K562 (cell line): Measurements from ENCODE around the gene PGP. TPM values are rescaled to one million over a fixed set of nuclear protein-coding genes. Genes with fewer than 3 reads are reported as not detected.

Experiments
- BCOR ChIP-seq: fragments of 450-650 bp; IDR thresholded peaks from 2 replicates; pipeline ENCODE4 v1.6.1; 2016
- BRD9 ChIP-seq: fragments of 450-650 bp; IDR thresholded peaks from 2 replicates; pipeline ENCODE4 v1.6.1; 2018; ENCODE audit warnings: low read depth; ENCODE audit not compliant: partially characterized antibody
- CBX1 ChIP-seq: sonication (generic); IDR thresholded peaks from 2 replicates; pipeline ENCODE4 v1.6.1; 2016; ENCODE audit warnings: antibody characterized with exemption, low read depth, mild to moderate bottlenecking
- CCNT2 ChIP-seq: IDR thresholded peaks from 2 replicates; pipeline ENCODE4 v1.6.1; 2011; ENCODE audit warnings: borderline replicate concordance, low read depth, mild to moderate bottlenecking, moderate library complexity, mixed read lengths, low read length; ENCODE audit not compliant: insufficient read length; ENCODE audit errors: extremely low read depth
- DACH1 ChIP-seq: fragments of 450-650 bp; IDR thresholded peaks from 2 replicates; pipeline ENCODE4 v1.6.1; 2018; ENCODE audit not compliant: partially characterized antibody
- EGR1 ChIP-seq: fragments of 450-650 bp; conservative IDR thresholded peaks from 2 replicates; pipeline ENCODE4 v1.6.1; 2017; ENCODE audit warnings: mild to moderate bottlenecking
- ERF ChIP-seq: fragments of 450-650 bp; formaldehyde crosslinking; IDR thresholded peaks from 2 replicates; pipeline ENCODE4 v1.4.0; 2020; ENCODE audit warnings: mild to moderate bottlenecking, mixed read lengths
- HMGN3 ChIP-seq: IDR thresholded peaks from 2 replicates; pipeline ENCODE4 v1.6.1; 2011; ENCODE audit warnings: borderline replicate concordance, low read depth, mild to moderate bottlenecking, mixed read lengths, low read length; ENCODE audit not compliant: insufficient read length; ENCODE audit errors: extremely low read depth
- KDM5B ChIP-seq: fragments of 200-600 bp; sonication (generic); IDR thresholded peaks from 2 replicates; pipeline ENCODE4 v1.6.1; 2012; ENCODE audit warnings: low read depth, mild to moderate bottlenecking, moderate library complexity, low read length, control low read depth, inconsistent platforms; ENCODE audit not compliant: insufficient replicate concordance
- KLF10 ChIP-seq: fragments of 250-450 bp; sonication (Bioruptor Pico); IDR thresholded peaks from 2 replicates; pipeline ENCODE4 v1.6.1; 2021; ENCODE audit warnings: matching md5 sums
- MYNN ChIP-seq, 2 experiments: sonication (generic); formaldehyde crosslinking in 1 of 2; IDR thresholded peaks; 2 replicates each; pipeline versions ENCODE4 v1.5.0 to v1.6.1; 2016 to 2020; ENCODE audit warnings: antibody characterized with exemption in 1 of 2, missing genetic modification reagents in 1 of 2
- NBN ChIP-seq: fragments of 450-650 bp; IDR thresholded peaks from 2 replicates; pipeline ENCODE4 v1.6.1; 2016; ENCODE audit warnings: low read depth, mild to moderate bottlenecking
- PHF8 ChIP-seq: fragments of 200-600 bp; sonication (generic); IDR thresholded peaks from 2 replicates; pipeline ENCODE4 v1.6.1; 2012; ENCODE audit warnings: mixed run types, mild to moderate bottlenecking, inconsistent platforms, low read length, moderate library complexity, borderline replicate concordance
- RBM22 ChIP-seq: fragments of 200-400 bp; formaldehyde crosslinking; IDR thresholded peaks from 2 replicates; pipeline ENCODE4 v1.6.1; 2018; ENCODE audit warnings: low read length, low read depth; ENCODE audit not compliant: poor library complexity, severe bottlenecking
- RCOR1 ChIP-seq, 2 experiments: IDR thresholded peaks; 2 replicates each; pipeline ENCODE4 v1.6.1; 2012; ENCODE audit warnings: low read depth in 2 of 2, low read length in 2 of 2, borderline replicate concordance in 1 of 2, improper control_type of control experiment in 1 of 2
- THAP12 ChIP-seq: fragments of 250-450 bp; sonication (Bioruptor Pico); IDR thresholded peaks from 2 replicates; pipeline ENCODE4 v1.9.0; 2021; ENCODE audit warnings: mild to moderate bottlenecking, inconsistent platforms
- XRCC5 ChIP-seq: fragments of 200-400 bp; formaldehyde crosslinking; IDR thresholded peaks from 2 replicates; pipeline ENCODE4 v1.6.1; 2017; ENCODE audit warnings: low read depth, mild to moderate bottlenecking, low read length
- ZBTB7A ChIP-seq: IDR thresholded peaks from 2 replicates; pipeline ENCODE4 v1.6.1; 2011; ENCODE audit warnings: low read depth, mild to moderate bottlenecking, low read length, moderate library complexity, borderline replicate concordance; ENCODE audit not compliant: control insufficient read depth
- ZNF561 ChIP-seq: fragments of 450-650 bp; formaldehyde crosslinking; conservative IDR thresholded peaks from 2 replicates; pipeline ENCODE4 v1.4.0; 2020; ENCODE audit warnings: mild to moderate bottlenecking, moderate library complexity
- polyA plus RNA-seq, 8 experiments: library from polyadenylated mRNA; depleted of rRNA in 4 of 8; stranded (reverse) in 5 of 8; unstranded in 3 of 8; fragments of >200 nt; fragmentation: Nextera tagmentation in 2 of 8; fragmentation: Illumina TruSeq in 1 of 8; extraction: Ambion mirVana in 2 of 8; extraction: Trizol in 1 of 8; gene quantifications; 2 replicates each; pipeline versions ENCODE4 v1.2.1 to v1.2.3, GENCODE V29; 2011 to 2014; ENCODE audit warnings: inconsistent platforms in 1 of 8, missing spikeins in 1 of 8
- total RNA-seq, 7 experiments: library from RNA; depleted of rRNA in 6 of 7; stranded (reverse); fragments of >200 nt in 6 of 7; fragmentation: Illumina TruSeq in 2 of 7; extraction: Trizol in 2 of 7; gene quantifications; 2 replicates each; pipeline versions ENCODE4 v1.2.1 to v1.2.3, GENCODE V29; 2011 to 2021; ENCODE audit warnings: low replicate concordance in 1 of 7
- TF ChIP-seq, protein P1 (sequence below), 2 experiments: fragments of 450-650 bp; conservative IDR thresholded peaks; 2 replicates each; pipeline ENCODE4 v1.6.1; 2017; ENCODE audit warnings: mild to moderate bottlenecking in 2 of 2, moderate library complexity in 2 of 2
- TF ChIP-seq, protein P2 (sequence below), 2 experiments: fragments of 200-800 bp in 1 of 2; sonication (Bioruptor generic) in 1 of 2; sonication (generic) in 1 of 2; formaldehyde crosslinking in 1 of 2; IDR thresholded peaks in 1 of 2; conservative IDR thresholded peaks in 1 of 2; 2 replicates each; pipeline versions ENCODE4 v1.5.0 to v1.6.1; 2016 to 2020; ENCODE audit warnings: missing compliant biosample characterization in 1 of 2, missing genetic modification characterization in 1 of 2, missing genetic modification reagents in 1 of 2

The PGP gene
- total and polyA plus RNA-seq, 9 of the 15 experiments (the other 6 are each of a cell fraction or from before 2014, with no cell fraction given) = 1.1 to 57.6 (median 19.6) TPM

DNA sequence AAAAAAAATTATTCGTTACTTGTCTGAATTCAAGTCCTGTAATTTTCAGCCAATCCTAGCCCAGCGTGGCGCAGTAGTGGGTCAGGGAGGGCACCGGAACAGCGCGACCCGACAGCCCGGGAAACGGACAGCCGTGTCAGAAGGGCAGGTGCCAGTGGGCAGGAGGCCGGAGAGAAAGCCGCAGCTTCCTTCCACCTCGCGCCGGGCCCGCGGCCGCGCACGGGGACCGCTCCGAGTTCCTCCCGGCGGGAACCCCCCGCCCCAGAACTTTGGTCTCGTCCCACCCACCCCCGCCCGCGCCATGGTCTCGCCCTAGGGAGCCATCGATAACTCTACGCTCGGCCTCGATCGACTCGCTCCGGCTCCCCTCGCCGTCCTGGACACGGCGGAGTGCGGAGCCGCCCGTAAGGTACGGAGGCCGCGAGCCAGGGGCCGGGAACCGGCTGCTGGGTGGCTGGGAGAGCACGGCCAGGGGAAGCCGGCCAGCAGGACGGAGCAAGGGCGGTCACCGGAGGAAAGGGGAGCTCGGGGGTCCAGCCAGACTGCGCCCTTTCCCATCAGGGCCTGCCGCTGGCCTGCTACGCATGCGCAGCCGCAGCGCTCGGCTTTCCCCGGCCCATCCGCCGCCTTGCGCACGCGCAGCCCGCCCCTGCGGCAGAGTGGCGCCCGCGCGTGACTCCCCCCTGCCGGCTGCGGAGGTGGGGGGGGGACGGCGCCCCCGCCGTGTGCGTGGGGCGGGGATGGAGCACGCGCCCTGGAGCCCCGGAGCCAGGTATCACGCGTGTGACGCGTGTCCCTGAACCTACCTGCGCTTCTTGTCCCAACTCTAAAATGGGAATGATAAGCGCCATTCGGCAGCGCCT lies 9.3 kb downstream of the PGP start, which contains the start of gene MLST8 (continued):
- TF ChIP-seq, protein P1, sequence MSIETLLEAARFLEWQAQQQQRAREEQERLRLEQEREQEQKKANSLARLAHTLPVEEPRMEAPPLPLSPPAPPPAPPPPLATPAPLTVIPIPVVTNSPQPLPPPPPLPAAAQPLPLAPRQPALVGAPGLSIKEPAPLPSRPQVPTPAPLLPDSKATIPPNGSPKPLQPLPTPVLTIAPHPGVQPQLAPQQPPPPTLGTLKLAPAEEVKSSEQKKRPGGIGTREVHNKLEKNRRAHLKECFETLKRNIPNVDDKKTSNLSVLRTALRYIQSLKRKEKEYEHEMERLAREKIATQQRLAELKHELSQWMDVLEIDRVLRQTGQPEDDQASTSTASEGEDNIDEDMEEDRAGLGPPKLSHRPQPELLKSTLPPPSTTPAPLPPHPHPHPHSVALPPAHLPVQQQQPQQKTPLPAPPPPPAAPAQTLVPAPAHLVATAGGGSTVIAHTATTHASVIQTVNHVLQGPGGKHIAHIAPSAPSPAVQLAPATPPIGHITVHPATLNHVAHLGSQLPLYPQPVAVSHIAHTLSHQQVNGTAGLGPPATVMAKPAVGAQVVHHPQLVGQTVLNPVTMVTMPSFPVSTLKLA (conservative IDR thresholded peaks at IDR 0.05) = peak; percentile 76 to 85
- TF ChIP-seq, protein P2, sequence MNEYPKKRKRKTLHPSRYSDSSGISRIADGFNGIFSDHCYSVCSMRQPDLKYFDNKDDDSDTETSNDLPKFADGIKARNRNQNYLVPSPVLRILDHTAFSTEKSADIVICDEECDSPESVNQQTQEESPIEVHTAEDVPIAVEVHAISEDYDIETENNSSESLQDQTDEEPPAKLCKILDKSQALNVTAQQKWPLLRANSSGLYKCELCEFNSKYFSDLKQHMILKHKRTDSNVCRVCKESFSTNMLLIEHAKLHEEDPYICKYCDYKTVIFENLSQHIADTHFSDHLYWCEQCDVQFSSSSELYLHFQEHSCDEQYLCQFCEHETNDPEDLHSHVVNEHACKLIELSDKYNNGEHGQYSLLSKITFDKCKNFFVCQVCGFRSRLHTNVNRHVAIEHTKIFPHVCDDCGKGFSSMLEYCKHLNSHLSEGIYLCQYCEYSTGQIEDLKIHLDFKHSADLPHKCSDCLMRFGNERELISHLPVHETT (CRISPR knock-in tag; conservative IDR thresholded peaks at IDR 0.05 in 1 of 2, IDR thresholded peaks at IDR 0.05 in 1 of 2) = peak in 1 of 2 experiments; percentile 96; a peak in 2 of 4 replicates
- TF ChIP-seq ZNF561 (no peak), CCNT2 (peak; percentile 76), ZBTB7A (peak; percentile 86; the same call in 1 of the 2 replicates), HMGN3 (peak; percentile 78), THAP12 (CRISPR knock-in tag) (peak; percentile 90), NBN (peak; percentile 70; the same call in 1 of the 2 replicates), RCOR1 (IDR thresholded peaks at IDR 0.05; ENCODE audit: borderline replicate concordance in 1 of 2, low read depth in 2 of 2, low read length in 2 of 2) (peak in 1 of 2 experiments; percentile 18; a peak in 1 of 4 replicates), BRD9 (peak; percentile 21), PHF8 (peak; percentile 99), EGR1 (peak; percentile 93), KDM5B (peak; percentile 84), KLF10 (CRISPR knock-in tag) (no peak), DACH1 (peak; percentile 8), RBM22 (peak; percentile 52), CBX1 (no peak; the same call in 1 of the 2 replicates), ERF (peak; percentile 93), MYNN (IDR thresholded peaks at IDR 0.05) (no peak; the same call in 1 of the 2 replicates), MYNN (CRISPR knock-in tag; IDR thresholded peaks at IDR 0.05) (no peak), XRCC5 (0 out of 2 replicates have a peak, but pooled peaks have one; percentile 50), BCOR (0 out of 2 replicates have a peak, but pooled peaks have one; percentile 20)
